DMS53 treated with DMSO at 0.1 percent for 48 hours (cell line): Measurements from ENCODE around the gene EIPR1.
"Not testable (repeated sequence)": the region's sequence is repeated elsewhere in the genome, so short reads cannot be mapped to it uniquely, and the experiment has no call there.

Experiments
- DNase-seq: peaks from one replicate; lab custom pipeline; 2025; ENCODE audit not compliant: unreplicated experiment; lab: John Stamatoyannopoulos, UW

Gene EIPR1

DNA sequence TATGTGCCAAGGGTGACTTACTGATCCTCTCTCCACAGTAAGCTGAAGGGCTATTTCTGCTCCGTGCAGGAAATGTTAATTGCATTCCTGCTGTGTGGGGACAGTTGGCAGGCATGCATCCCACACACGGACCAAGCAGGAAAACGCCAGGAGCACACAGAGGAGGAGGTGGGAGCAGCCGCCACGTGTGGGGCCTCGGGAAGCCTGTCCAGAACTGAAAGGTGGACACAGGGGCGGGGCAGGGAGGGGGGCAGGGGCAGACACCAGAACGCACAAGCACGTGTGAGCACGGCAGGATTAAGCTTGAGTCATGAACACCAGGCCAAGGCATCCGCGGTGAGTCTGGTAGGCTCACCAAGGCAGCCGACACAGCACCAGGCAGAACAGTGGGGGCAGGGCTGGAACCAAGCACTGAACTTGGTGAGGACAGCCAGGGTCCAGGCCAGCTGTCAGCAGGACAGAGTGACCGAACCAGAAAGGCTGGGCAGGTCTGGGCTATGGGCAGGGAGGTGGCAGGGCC lies 177.1 kb downstream of the EIPR1 start:
- no peak for DNase-seq

GRCh38 chr2:3199627-3200345 lies 177.8 kb downstream of the EIPR1 start:
- DNase-seq, result no peak

GRCh38 chr2:3198671-3199192 lies 178.9 kb downstream of the EIPR1 start:
- not testable (repeated sequence) for DNase-seq

- DNase-seq, result no peak
These were observed 179.5 kb downstream of the EIPR1 start for GRCh38 chr2:3198119-3198518.

- DNase-seq, result no peak
These were observed 180.3 kb downstream of the EIPR1 start for GRCh38 chr2:3197308-3197707.

DNA sequence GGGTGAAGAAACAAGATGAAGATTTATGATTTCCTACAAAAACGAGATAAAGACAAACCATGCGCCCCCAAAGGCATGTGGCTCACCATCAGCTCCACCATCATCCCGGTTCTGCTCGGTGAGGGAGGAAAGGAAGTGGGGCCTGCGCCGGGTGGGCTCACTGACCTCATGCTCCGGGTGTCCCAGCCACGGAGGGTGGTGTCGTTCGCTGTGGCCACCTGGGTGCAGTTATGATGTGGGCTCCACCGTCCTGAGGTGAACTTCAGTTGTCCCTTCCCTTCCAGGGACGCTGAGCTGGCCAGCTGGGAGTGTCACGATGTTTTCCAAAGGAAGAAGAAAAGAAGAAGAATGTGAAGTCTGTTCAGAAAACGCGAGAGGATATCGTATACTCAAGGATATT lies 180.9 kb downstream of the EIPR1 start:
- no peak for DNase-seq

- DNase-seq, result no peak
These were observed 181.8 kb downstream of the EIPR1 start for GRCh38 chr2:3195641-3196476.

DNA sequence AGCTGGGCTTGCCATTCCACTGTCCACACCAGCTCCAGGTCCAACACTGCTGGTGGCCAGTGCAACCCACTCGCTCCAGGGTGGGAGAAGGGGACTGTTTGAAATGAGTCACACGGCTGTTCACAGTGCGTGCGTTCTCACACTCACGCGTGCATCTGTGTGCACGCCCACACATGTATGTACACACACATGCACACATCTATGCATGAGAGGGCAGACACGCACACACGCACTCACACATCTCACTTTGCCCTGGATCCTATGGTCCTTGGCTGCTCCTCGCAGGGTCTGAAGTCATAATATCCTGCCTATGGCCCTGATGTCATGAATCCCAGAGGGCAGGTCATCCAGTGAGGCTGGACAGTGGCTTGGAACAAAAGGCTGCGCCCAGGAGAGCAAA lies 182.8 kb downstream of the EIPR1 start:
- no peak for DNase-seq

- no peak for DNase-seq
These were observed 183.9 kb downstream of the EIPR1 start for GRCh38 chr2:3193443-3194330.

GRCh38 chr2:3192920-3193319 lies 184.7 kb downstream of the EIPR1 start:
- no peak for DNase-seq

- no peak for DNase-seq
These were observed 185.3 kb downstream of the EIPR1 start for GRCh38 chr2:3192281-3192818.

DNA sequence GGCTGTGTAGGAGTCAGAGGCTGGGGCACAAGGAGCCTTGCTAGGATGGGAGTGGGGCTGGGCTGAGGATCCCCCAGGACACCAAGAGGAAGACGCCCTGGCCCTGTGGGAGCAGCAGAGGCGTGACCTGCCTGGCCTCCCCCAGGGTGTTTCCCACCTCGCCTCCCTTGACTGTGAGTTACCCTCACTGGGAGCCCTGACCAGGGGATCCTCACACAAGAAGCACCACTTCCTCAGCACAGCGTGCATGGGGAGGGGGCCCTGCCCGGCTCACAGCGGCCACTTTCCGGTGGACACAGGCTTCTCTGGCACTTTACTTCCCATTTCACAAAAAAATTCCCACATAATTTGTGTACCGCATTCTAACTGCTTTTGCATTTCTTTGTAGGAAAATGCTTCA lies 187.7 kb downstream of the EIPR1 start:
- DNase-seq, result no peak

- DNase-seq, result no peak
These were observed 188.5 kb downstream of the EIPR1 start for GRCh38 chr2:3189076-3189591.

DNA sequence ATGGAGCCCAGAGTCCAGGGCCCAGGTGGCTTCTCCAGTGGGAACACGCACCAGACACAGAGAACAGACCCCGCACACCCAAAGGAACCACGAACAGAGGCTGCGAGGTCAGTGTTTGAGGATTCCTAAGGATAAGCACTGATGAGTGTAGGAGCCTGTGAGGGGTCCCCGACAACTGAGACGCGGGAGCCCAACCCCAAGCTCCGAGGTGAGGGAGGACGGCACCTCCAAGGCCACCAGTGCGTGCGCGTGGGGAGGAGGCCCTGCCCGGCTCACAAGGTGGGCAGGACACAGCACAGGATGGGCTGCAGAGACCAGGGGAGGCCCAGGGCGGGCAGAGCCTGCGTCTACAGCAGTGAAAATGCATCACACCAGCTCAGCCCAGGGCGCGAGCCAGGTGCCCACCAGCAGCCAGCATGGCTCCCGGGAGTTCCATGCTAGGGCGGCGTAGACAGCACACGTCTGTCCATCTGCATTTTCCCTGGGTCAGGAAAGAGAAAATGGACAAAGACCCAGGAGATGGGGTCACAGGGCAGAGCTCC lies 189.1 kb downstream of the EIPR1 start:
- no peak for DNase-seq

DNA sequence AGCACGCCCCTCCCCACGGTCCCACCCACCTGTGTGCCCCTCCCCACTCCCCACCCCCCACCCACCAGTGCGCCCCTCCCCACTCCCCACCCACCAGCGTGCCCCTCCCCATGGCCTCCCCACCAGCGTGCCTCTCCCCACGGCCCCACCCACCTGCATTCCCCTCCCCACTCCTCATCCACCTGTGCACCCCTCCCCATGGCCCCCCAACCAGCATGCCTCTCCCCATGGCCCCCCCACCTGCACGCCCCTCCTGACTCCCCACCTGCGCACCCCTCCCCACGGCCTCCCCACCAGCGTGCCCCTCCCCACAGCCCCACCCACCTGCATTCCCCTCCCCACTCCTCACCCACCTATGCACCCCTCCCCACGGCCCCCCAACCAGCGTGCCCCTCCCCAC lies 190.2 kb downstream of the EIPR1 start:
- no peak for DNase-seq

- DNase-seq, result no peak
These were observed 190.9 kb downstream of the EIPR1 start for GRCh38 chr2:3186766-3187165.

- DNase-seq, result no peak
These were observed 191.7 kb downstream of the EIPR1 start for GRCh38 chr2:3185910-3186309.

GRCh38 chr2:3185256-3185655 lies 192.4 kb downstream of the EIPR1 start:
- no peak for DNase-seq

GRCh38 chr2:3184167-3184566 lies 193.5 kb downstream of the EIPR1 start:
- no peak for DNase-seq

- no peak for DNase-seq
These were observed 193.9 kb downstream of the EIPR1 start for GRCh38 chr2:3183766-3184165.
